Testis (tissue), 2 donors: ENCODE measurements around the gene THSD7A.

ENCODE experiments used
- POLR2A ChIP-seq: fragments of 450-650 bp; IDR thresholded peaks from one replicate; pipeline ENCODE4 v1.6.1; 2017; ENCODE audit warnings: antibody characterized with exemption, mild to moderate bottlenecking, moderate library complexity
- TF ChIP-seq, protein P1 (sequence below), 3 experiments: fragments of 450-650 bp in 2 of 3; fragments of 200-600 bp in 1 of 3; sonication (generic) in 1 of 3; IDR thresholded peaks; one replicate each; pipeline ENCODE4 v1.5.1; 2016 to 2019; ENCODE audit warnings: antibody characterized with exemption in 3 of 3, mild to moderate bottlenecking in 2 of 3, moderate library complexity in 1 of 3

DNA sequence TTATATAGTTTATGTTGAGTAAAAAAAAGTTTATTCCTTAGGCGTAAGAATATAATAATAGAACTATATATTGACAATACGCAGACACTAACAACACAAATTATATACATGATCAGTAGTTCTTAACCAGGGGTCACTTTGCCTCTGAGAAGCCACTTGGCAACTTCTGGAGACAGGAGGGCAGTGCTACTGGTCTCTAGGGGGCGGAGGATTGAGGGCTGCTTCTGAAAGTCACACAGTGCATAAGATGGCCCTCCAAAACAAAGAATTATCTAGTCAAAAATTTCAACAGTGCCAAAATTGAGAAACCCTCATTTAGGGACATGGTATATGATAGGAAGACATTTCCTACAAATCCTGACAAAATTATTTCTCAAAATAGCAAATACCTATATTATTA lies 77.1 kb downstream of the THSD7A start:
- TF ChIP-seq POLR2A, result no peak
- TF ChIP-seq, protein P1, sequence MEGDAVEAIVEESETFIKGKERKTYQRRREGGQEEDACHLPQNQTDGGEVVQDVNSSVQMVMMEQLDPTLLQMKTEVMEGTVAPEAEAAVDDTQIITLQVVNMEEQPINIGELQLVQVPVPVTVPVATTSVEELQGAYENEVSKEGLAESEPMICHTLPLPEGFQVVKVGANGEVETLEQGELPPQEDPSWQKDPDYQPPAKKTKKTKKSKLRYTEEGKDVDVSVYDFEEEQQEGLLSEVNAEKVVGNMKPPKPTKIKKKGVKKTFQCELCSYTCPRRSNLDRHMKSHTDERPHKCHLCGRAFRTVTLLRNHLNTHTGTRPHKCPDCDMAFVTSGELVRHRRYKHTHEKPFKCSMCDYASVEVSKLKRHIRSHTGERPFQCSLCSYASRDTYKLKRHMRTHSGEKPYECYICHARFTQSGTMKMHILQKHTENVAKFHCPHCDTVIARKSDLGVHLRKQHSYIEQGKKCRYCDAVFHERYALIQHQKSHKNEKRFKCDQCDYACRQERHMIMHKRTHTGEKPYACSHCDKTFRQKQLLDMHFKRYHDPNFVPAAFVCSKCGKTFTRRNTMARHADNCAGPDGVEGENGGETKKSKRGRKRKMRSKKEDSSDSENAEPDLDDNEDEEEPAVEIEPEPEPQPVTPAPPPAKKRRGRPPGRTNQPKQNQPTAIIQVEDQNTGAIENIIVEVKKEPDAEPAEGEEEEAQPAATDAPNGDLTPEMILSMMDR (IDR thresholded peaks at IDR 0.05), result no peak
